HT1080 (cell line): Measurements from ENCODE around the gene INS. TPM values are rescaled to one million over a fixed set of nuclear protein-coding genes. Genes with fewer than 3 reads are reported as not detected.
A peak's percentile ranks its signal among the peaks of the same experiment; 100 is the strongest.

Experiments used
- DNase-seq: peaks from one replicate; pipeline ENCODE4 v3.0.0-alpha.2; 2015; ENCODE audit warnings: low read depth
- total RNA-seq: library from RNA; depleted of rRNA; stranded (reverse); fragments of >200 nt; shearing (Covaris generic); gene quantifications from 2 replicates; pipeline ENCODE4 v1.2.3, GENCODE V29; 2014

INS gene
- total RNA-seq, 1 experiment from 2014 or later: not detected

GRCh38 chr11:2166091-2166851 lies 5.3 kb upstream of the INS start:
- no peak for DNase-seq

DNA sequence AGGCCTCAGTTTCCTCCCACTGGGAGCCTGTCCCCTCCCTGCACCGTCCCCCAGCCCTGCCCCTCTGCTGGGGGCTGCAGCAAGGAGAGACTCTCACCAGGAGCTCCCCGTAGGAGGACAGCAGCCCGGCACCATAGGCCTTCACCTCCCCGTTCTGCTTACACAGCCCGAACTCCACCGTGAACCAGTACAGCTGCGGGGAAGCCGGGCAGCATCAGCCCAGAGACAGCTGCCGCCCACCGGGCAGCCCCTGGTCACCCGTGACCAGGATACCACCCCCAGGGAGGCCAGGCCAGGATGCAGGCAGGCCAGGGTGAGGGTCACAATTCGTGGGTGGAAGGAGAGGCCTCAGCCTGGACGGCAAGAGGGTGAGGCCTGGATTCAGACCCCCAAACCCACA lies 4.6 kb upstream of the INS start:
- DNase-seq: no peak

DNA sequence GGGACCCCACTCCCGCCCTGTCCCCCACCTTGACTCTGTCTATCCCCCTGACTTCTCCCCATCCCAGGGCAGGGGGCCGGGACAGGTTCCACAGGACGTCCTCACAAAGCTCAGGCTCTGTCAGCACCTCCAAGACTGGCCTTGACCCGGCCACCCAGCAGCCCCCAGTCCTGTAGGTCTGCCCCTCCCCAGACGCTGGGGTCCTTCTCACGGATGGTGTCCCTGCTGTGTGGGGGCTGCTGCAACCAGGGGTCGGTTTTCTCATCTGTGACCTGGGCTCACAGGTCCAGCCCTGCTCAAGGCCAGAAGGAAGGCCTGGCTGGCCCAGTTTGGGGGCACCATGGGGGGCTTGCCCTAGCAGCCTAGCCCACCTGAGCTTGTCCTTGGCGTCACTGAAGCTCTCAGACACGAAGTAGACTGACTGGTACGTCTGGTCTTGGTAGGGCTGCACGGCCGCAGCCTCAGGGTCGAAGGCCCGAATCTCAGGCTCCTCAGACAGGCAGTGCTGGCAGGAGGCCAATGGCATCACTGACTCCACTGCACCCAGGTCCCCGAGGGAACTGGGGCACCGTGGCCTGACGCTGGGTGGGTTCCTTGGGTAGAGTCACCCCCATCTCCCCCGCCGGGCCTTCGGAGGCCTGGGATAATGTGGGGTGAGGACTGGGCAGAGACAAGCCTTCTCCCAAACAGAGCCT lies 4.0 kb upstream of the INS start:
- no peak for DNase-seq

DNA sequence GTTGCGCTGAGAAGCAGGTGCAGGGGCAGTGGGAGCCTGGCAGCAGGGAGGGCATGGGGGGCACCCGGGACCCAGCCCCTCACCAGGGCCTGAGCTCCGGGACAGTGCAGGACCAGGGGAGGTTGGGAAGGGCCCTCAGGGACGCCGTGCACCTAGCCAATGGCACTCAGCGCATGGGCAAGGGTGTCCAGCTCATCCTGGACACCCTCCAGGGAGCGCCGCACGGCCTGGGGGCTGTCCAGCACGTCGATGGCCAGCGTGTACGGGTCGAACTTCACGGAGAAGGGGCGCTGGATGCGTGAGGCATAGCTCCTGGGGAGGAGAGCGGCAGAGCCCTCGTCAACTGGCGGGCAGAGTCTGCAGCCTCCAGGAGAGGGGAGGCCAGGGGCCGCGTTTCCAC lies 3.1 kb upstream of the INS start:
- no peak for DNase-seq

DNA sequence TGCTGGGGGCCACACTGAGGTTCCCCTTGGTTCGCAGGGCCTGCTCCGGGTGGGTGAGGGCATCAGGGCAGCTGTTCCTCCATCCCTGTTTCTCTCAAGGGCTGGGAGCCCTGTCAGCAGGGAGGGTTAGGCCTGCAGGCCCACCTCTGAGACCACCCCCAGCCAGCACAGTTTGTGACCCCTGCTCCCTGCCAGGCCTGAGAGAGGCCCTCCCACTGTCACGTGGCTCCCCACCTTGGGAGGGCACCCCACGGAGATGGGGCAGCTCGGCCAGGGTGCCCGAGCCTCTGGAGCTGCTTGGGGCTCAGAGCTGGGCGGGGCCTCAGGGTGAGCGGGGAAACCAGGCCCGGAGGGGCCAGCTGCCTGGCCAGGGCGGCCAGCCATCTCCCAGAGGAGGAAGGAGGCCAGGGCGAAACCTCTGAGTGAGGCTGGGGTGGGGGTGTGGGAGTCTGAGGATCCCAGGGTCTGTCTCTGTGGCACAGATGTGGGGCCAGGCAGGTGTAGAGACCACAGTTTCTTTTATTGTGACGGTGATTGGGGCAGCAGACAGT lies 2.5 kb upstream of the INS start:
- no peak for DNase-seq

DNA sequence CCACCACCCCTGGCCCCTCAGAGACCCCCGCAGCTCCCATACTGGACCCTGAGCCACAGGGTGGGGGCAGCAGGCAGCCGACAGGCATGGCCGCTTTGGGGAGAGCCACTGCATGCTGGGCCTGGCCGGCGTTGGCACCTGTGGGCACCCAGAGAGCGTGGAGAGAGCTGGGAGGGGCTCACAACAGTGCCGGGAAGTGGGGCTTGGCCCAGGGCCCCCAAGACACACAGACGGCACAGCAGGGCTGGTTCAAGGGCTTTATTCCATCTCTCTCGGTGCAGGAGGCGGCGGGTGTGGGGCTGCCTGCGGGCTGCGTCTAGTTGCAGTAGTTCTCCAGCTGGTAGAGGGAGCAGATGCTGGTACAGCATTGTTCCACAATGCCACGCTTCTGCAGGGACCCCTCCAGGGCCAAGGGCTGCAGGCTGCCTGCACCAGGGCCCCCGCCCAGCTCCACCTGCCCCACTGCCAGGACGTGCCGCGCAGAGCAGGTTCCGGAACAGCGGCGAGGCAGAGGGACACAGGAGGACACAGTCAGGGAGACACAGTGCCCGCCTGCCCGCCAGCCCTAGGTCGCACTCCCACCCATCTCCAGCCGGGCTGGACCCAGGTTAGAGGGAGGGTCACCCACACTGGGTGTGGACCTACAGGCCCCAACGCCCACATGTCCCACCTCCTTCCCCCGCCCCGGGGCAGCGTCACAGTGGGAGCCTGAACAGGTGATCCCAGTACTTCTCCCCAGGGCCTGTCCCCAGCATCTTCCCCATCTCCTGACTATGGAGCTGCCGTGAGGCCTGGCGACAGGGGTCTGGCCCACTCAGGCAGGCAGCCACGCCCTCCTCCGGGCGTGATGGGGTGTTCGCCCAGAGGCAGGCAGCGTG lies 1.2 kb downstream of the INS start:
- no peak for DNase-seq

- no peak for DNase-seq
These were observed 2.0 kb downstream of the INS start for GRCh38 chr11:2158966-2159365.

DNA sequence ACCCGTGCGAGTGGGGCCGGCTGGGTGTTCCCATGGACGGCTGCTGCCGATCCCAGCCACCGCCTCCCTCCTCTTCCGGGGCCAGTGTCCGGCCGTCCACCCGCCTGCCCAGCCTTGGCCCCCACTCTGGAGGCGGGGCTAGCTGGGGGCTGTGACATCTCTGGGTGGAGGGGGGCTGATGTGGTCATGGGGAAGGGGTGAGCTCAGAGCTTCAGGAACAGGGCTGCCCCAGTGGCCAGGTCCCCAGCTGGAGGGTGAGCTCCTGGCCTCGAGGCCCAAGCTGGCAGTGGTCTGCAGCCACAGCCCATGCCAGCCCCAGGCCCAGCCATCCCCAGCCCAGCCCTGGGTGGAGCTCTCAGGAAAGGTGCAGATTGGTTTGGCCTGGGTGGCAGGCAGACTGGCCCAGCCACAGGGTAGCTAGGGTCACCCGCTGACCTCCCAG lies 2.7 kb downstream of the INS start:
- DNase-seq: no peak

- no peak for DNase-seq
These were observed 3.5 kb downstream of the INS start for GRCh38 chr11:2157294-2158040.

DNA sequence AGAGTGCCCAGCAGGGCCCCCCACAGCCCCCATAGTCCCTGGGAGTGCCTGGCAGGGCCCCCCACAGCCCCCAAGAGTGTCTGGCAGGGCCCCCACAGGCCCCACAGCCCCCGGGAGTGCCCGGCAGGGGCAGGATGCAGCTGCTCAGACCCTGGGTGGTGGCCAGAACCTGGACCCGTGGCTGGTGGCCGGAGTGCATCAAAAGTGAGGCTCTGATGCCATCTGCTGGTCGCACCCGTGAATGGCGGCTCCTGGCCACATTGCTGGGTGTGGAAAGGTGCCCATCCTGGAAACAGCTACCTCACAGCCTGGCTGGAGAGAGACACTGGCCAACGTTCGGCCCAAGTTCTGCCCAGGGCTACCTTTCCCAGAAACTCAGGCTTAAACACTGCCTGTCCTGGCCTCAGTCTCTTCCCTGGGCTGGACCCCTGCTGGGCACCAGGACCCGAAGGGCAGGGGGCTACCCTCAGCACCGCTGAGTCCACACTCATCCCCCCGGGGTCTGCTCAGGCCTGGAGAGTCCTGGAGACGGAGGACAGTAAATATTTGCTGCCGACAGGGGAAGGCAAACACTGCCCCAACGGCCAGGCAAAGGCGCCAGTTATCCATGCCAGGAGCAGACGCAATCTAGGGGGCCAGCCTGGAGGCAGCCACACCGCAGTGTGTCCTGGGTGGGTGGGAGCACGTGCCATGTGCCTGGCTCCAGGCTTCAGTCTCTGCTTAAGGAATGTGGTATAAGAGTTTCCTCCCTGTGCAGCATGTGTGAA lies 4.4 kb downstream of the INS start:
- DNase-seq: peak; percentile 61

DNA sequence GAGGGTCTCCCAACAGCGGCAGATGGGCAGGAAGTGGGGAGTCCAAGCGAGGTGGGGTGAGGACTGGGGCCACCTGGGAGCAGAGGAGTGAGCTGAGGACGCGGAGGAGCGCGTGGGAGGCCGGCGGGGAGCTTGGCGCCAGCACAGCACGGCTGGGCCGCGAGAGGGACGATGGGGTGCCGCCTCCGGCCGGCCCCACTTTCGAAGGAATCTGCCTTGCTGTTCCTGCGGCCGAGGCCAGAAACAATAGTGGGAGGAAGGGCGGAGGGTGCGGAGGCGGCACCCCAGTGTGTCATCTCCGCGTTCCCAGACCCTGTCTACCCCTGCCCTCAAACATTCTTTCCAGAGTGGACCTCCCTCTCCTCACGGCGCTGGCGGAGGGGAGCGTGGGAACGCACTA lies 5.5 kb downstream of the INS start:
- no peak for DNase-seq

DNA sequence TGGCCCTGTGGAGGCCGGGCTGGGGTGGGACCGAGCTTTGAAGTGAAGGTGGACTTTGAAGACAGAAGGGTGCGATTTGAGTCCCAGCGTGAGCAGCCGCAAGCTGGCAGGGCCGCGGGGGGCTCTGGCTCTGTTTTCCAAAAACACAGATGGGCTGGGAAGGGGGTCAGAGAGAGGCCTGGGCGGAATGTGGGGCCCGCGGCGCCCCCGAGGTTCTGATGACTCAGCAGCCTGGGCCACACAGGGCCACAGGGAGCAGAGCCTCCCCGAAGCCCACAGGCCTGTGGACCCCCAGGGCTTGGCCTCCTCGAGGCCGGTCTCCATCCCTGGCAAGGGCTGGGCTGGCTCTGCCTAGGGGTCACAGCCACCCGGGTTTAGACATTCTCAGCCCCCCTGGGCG lies 6.1 kb downstream of the INS start:
- DNase-seq: no peak

- DNase-seq: no peak
These were observed 6.8 kb downstream of the INS start for GRCh38 chr11:2154195-2154585.

DNA sequence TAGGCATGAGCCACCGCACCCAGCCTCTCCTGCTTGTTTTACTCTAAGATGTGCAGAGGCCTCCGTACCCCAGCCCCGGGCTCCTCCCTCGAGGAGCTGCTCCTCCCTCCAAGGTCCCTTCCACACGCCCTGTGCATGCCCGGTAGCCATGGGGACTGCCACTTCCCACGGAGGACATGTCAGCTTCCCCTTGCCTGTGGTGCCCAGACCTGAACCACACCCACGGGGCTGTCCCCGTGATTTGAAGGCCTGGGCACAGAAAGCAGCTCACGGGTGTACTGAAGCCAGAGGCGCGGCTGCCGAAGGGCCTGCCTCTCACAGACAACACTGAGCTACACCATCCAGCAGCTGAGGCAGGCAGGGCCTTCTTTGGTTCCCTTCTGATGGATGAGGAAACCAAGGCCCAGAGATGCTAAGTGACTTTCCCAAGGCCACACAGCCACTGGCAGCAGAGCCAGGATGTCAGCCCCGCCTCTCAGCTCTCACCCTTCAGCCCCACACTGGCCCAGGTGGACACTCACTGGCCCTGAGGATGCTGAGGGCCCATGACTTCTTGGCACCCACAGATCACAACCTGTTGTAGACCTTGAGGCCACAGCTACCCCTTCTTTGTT lies 7.3 kb downstream of the INS start:
- no peak for DNase-seq

- peak; percentile 59 for DNase-seq
These were observed 9.3 kb downstream of the INS start for GRCh38 chr11:2151500-2152257.

DNA sequence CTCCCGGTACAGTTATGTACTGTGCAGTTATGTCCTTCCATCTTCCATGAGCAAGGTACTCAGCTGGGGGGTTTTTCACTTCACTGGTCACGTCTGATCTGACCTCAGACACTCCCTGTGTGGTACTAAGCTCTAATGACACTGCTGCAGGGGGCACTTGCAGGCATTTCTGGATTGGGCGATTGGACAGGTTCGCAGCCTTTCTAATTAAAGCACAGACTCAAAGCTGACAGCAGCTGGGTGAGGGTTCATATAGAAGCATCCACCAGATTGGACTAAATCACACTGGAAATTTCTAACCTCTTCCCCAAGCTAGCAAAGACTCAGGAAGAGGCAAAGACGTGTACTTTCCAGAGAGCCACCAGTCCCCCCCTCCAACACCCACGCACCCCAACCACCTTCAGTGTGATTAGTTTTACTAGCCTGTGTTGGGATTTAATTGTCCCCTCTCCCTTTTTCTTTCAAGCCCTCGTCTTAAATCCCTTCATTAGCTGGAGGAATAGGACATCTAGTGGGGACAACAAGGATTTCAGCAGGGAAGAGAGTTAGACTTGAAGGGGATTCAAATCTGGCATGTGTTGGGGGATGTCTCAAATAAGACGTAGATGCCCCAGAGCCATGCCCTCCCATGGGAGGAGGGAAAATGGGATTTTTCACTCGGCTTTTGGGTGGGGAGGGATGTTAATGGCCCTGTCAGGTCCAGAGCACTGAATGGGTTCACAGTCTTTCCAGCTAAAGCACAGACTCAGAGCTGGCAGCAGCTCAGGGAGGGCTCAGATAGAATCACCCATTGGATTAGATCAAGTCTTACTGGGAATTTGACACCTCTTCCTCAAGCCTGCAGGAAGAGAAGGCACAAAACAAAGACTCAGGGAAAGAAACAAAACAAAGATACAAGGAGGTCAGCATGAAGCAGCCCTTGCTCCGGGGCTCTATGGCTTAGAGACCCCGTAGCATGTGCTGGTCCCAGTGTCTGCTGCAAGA lies 10.9 kb downstream of the INS start:
- no peak for DNase-seq

- DNase-seq: no peak
These were observed 11.5 kb downstream of the INS start for GRCh38 chr11:2149460-2149859.

DNA sequence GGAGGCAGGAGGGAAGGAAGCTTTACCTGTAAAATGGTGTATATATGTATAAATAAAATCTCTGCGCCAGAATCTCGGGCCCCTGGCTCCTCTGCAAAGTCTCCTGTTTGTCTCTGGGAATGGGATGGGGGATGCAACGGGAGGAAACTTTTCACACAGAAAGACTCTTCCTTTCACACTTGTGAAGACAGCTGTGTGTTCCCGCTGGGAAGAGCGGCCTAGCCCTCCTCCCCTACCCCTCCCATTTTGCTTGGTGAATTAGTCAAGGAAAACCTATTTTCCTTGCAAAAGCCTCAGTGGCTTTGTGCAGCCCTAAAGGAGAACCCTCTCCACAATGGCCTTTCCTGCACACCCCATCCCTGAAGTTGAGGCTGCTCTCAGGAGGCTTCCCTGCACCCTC lies 12.4 kb downstream of the INS start:
- DNase-seq: no peak
